A673 (cell line): ENCODE results near the gene CREB3L2.

ENCODE experiments used
- CTCF ChIP-seq: fragments of 300-800, 200-600 bp; sonication (generic); conservative IDR thresholded peaks from 2 replicates; pipeline ENCODE4 v1.5.1; 2017; ENCODE audit warnings: low read depth, mild to moderate bottlenecking, antibody characterized with exemption, low read length, moderate library complexity, mixed read lengths
- EZH2 ChIP-seq: fragments of 200-600 bp; sonication (generic); IDR thresholded peaks from 2 replicates; pipeline ENCODE4 v1.6.1; 2017; ENCODE audit warnings: borderline replicate concordance, low read depth, mild to moderate bottlenecking, mixed read lengths, antibody characterized with exemption, low read length; ENCODE audit not compliant: poor library complexity, severe bottlenecking

GRCh38 chr7:137956183-137956582 is 45.7 kb downstream of the CREB3L2 start:
- no peak for TF ChIP-seq CTCF
- TF ChIP-seq EZH2 = no peak
